GM12875 (cell line): ENCODE results near the gene DDAH1.

Source experiments
- H3K4me3 ChIP-seq: one replicate; pipeline ENCODE4 v1.5.1; 2011; ENCODE audit warnings: low read depth, low read length, control low read depth
- TF ChIP-seq, protein P1 (sequence below): IDR thresholded peaks from 2 replicates; pipeline ENCODE4 v1.5.1; 2011; ENCODE audit warnings: low read depth, mild to moderate bottlenecking, control low read depth, inconsistent platforms, low read length, moderate library complexity, borderline replicate concordance; ENCODE audit not compliant: insufficient read depth

DDAH1 gene

GRCh38 chr1:85319491-85319890 is 145.5 kb downstream of the DDAH1 start:
- H3K4me3 ChIP-seq = no peak overlapping the region
- TF ChIP-seq, protein P1, sequence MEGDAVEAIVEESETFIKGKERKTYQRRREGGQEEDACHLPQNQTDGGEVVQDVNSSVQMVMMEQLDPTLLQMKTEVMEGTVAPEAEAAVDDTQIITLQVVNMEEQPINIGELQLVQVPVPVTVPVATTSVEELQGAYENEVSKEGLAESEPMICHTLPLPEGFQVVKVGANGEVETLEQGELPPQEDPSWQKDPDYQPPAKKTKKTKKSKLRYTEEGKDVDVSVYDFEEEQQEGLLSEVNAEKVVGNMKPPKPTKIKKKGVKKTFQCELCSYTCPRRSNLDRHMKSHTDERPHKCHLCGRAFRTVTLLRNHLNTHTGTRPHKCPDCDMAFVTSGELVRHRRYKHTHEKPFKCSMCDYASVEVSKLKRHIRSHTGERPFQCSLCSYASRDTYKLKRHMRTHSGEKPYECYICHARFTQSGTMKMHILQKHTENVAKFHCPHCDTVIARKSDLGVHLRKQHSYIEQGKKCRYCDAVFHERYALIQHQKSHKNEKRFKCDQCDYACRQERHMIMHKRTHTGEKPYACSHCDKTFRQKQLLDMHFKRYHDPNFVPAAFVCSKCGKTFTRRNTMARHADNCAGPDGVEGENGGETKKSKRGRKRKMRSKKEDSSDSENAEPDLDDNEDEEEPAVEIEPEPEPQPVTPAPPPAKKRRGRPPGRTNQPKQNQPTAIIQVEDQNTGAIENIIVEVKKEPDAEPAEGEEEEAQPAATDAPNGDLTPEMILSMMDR = no peak

DNA sequence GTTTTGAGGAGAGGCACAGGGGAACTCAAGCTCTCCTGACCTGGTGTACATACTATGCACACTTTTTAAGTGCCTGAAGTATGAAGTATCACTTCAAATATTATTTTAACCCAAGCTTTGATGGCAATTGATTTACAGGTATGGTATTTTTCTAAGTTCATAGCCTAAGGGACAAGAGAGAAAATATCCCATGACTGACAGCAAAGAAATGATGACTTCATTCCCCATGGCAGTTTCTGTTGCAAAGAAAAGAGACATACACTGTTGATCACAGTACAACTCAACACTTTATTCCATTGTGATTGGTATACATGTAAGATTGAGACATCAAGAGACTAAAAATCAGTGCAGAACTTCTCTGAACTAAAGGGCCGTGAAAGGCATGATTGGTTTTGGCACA is 146.7 kb downstream of the DDAH1 start:
- TF ChIP-seq, protein P1 = no peak
- no peak overlapping the region for H3K4me3 ChIP-seq

DNA sequence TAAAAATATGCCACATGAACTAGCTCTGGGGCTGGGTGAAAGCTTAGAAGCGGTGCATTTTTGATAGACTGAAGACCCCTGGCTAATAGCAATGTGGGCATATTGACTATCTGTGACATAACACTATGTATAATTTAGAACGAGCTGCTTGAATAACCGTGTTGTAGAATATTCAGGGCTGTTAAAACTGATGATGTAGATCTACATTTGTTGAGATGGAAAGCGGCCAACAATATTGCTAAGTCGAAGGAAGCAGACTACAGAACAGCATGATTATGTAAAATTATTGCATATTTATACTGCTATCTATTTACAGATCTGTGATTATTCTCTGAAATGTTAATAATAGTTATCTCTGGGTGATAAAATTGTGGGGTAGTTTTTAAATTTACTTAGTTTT is 147.4 kb downstream of the DDAH1 start:
- H3K4me3 ChIP-seq = no peak overlapping the region
- TF ChIP-seq, protein P1 = no peak

- no peak overlapping the region for H3K4me3 ChIP-seq
- TF ChIP-seq, protein P1 = no peak
These were observed 148.6 kb downstream of the DDAH1 start for GRCh38 chr1:85316321-85316720.

DNA sequence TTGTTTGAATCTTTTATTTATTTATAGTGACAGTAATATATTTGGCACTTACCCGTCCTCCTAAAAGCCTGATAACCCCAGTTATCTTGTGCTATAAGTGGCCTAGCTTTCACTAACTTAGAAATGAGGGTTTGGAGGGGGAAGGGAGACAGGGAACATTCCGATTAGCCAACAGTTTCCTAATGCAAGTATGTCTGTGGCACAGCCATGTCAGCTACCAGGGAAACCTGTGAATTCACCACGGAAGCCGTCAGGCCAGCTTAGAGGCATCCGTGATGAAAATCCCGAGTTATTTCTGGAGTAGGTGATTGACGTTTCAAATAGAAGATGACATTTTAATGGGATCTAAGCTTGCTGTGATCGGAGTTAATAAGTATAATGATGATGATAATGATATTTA is 149.2 kb downstream of the DDAH1 start:
- TF ChIP-seq, protein P1 = no peak
- H3K4me3 ChIP-seq = no peak overlapping the region

DNA sequence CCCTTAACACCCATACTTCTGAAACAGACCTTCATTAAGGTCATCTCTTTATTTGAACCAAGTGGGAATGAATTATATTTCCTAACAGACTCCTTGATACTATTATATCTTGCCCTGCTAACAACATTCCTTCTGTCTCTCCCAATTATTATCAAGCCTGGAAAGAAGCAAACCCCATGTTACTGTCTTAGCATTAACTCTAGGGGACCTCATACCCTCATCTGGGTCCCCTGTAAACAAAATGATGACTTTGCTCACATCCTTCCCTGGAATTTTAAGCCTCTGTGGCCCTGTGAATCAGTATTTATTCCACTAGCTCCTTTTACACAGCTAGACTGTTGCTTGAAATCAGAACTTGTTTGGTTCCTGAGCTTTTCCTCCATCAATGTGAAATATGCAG is 150.2 kb downstream of the DDAH1 start:
- TF ChIP-seq, protein P1 = no peak
- no peak overlapping the region for H3K4me3 ChIP-seq

DNA sequence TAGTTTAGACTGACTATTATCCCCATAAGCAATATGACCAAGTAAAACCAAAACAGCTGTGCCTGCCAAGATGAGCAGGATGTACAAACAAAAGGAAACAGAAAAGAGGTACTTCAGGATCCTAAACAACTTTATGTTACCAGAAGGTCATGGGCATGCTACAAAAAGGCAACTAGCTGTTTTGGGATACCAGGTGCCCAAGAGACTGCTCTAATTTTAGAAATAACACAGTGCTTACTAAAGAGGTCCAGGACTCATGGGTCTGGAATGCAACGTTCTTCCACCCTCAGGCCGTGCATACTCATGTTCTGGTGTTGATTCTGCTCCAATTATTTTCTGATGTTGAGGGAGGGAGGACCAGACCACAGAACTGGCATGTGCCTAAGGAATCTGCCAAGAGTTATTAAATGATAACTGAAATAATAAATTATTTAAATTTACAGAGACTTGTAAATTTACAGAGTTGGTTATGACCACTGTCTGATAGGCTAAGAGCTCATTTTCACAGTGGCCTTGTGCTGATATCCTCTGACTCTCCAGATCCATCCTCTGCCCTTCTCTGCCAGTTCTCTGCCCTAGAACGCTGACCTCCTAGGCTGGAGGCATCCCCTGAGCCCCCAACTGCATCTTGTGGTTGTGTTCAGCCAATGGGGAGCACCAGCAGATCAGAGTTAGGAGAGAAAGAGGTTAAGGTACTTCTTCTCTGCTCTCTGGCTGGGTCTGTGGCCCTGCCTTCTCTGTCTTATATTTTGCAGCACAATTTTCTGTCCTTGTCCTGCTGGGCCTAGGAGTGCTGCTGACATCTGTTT is 150.9 kb downstream of the DDAH1 start:
- no peak overlapping the region for H3K4me3 ChIP-seq
- TF ChIP-seq, protein P1 = no peak
